HepG2 (cell line): ENCODE measurements around the gene RPL31. TPM values are rescaled to one million over a fixed set of nuclear protein-coding genes. Genes with fewer than 3 reads are reported as not detected.

Source experiments
- ATAC-seq: fragments of 200-7000 bp; cut with Tn5 transposase; 3 replicates; pipeline ENCODE4 v1.9.1; 2020; ENCODE audit warnings: mild to moderate bottlenecking, moderate library complexity
- BruUV-seq: library from RNA; stranded (reverse); fragments of 400-500 nt; replicated peaks from 2 replicates; lab custom pipeline; 2021; lab: Mats Ljungman, UMichigan
- CTCF ChIA-PET: fragments of 300-600 bp; formaldehyde crosslinking; extraction: SDS; loops from one replicate; lab custom pipeline; 2021; ENCODE audit warnings: low total read pairs, inconsistent platforms, low intra/inter-chr PET ratio; lab: Yijun Ruan, JAX
- POLR2A ChIA-PET: fragments of 350-600 bp; sonication (Branson Sonifier 250); formaldehyde crosslinking; loops from one replicate; lab custom pipeline; 2020; ENCODE audit warnings: antibody characterized with exemption, inconsistent platforms; lab: Yijun Ruan, JAX
- DNase-seq: peaks from one replicate; pipeline ENCODE4 v3.0.0-alpha.2; 2015; ENCODE audit warnings: low spot score
- FAIRE-seq: peaks from 3 replicates; lab custom pipeline; 2011; peaks lifted over from hg19 to GRCh38; lab: Jason Lieb, UNC
- H2AFZ ChIP-seq: one replicate; pipeline ENCODE4 v1.6.1; 2011; ENCODE audit warnings: low read length, inconsistent platforms
- H3K27ac ChIP-seq: fragments of 300-600 bp; 3 replicates; pipeline ENCODE4 v1.8.0; 2011; ENCODE audit warnings: mixed run types, mild to moderate bottlenecking, mixed read lengths, low read length, inconsistent platforms; ENCODE audit not compliant: insufficient read depth; ENCODE audit errors: extremely low read length
- H3K27me3 ChIP-seq, 2 experiments: fragments of 200-600 bp in 1 of 2; 2 replicates in 1 of 2; 3 replicates in 1 of 2; pipeline versions ENCODE4 v1.6.0 to v1.8.0; 2011; ENCODE audit warnings: low read length in 2 of 2, mild to moderate bottlenecking in 2 of 2, moderate library complexity in 2 of 2, inconsistent platforms in 1 of 2; ENCODE audit not compliant: insufficient read depth in 2 of 2, control insufficient read depth in 1 of 2
- H3K36me3 ChIP-seq, 2 experiments: fragments of 200-600 bp in 1 of 2; replicated peaks in 1 of 2; 2 replicates in 1 of 2; 3 replicates in 1 of 2; pipeline versions ENCODE4 v1.5.1 to v1.8.0; 2011; ENCODE audit warnings: low read length in 2 of 2, inconsistent platforms in 1 of 2; ENCODE audit not compliant: insufficient read depth in 2 of 2, control insufficient read depth in 1 of 2
- H3K4me1 ChIP-seq: 2 replicates; pipeline ENCODE4 v1.5.1; 2012; ENCODE audit warnings: low read length, inconsistent platforms; ENCODE audit not compliant: insufficient read depth
- H3K4me2 ChIP-seq: 2 replicates; pipeline ENCODE4 v1.6.0; 2011; ENCODE audit warnings: low read depth, low read length, inconsistent platforms
- H3K4me3 ChIP-seq, 3 experiments: fragments of 200-600 bp in 1 of 3; sonication (generic), shearing (Covaris generic) in 1 of 3; replicated peaks in 1 of 3; 2 replicates each; pipeline ENCODE4 v1.5.1; 2011 to 2016; ENCODE audit warnings: low read length in 3 of 3, inconsistent platforms in 2 of 3, low read depth in 2 of 3, mild to moderate bottlenecking in 2 of 3, control low read depth in 1 of 3, mixed read lengths in 1 of 3; ENCODE audit not compliant: insufficient read depth in 1 of 3
- H3K79me2 ChIP-seq: one replicate; pipeline ENCODE4 v1.6.1; 2011; ENCODE audit warnings: low read length, inconsistent platforms; ENCODE audit not compliant: insufficient read depth
- H3K9ac ChIP-seq: 2 replicates; pipeline ENCODE4 v1.6.0; 2011; ENCODE audit warnings: mild to moderate bottlenecking, low read depth, low read length, inconsistent platforms; ENCODE audit not compliant: insufficient read depth
- H3K9me3 ChIP-seq: 2 replicates; pipeline ENCODE4 v1.5.1; 2012; ENCODE audit warnings: mild to moderate bottlenecking, low read length
- H4K20me1 ChIP-seq: 2 replicates; pipeline ENCODE4 v1.6.0; 2011; ENCODE audit warnings: inconsistent platforms, mild to moderate bottlenecking, low read length, moderate library complexity; ENCODE audit not compliant: insufficient read depth
- BRCA1 ChIP-seq: sonication (generic); formaldehyde crosslinking; IDR thresholded peaks from 2 replicates; pipeline ENCODE4 v1.4.0; 2020; ENCODE audit warnings: missing genetic modification reagents
- DRAP1 ChIP-seq: IDR thresholded peaks from 2 replicates; pipeline ENCODE4 v1.6.1; 2016; ENCODE audit warnings: missing genetic modification reagents, missing compliant biosample characterization
- KLF12 ChIP-seq: sonication (generic); formaldehyde crosslinking; IDR thresholded peaks from 2 replicates; pipeline ENCODE4 v1.4.0; 2020; ENCODE audit warnings: missing genetic modification reagents, borderline replicate concordance
- KLF6 ChIP-seq: IDR thresholded peaks from 2 replicates; pipeline ENCODE4 v1.8.0; 2016; ENCODE audit warnings: missing biosample characterization, missing genetic modification reagents
- MAF1 ChIP-seq: sonication (generic); formaldehyde crosslinking; IDR thresholded peaks from 2 replicates; pipeline ENCODE4 v1.5.0; 2020; ENCODE audit warnings: missing genetic modification reagents, borderline replicate concordance
- MED8 ChIP-seq: sonication (generic); formaldehyde crosslinking; IDR thresholded peaks from 2 replicates; pipeline ENCODE4 v1.8.1; 2023; ENCODE audit warnings: mild to moderate bottlenecking, missing genetic modification reagents; ENCODE audit not compliant: insufficient replicate concordance
- MEF2D ChIP-seq: sonication (generic); formaldehyde crosslinking; IDR thresholded peaks from 2 replicates; pipeline ENCODE4 v1.5.1; 2020; ENCODE audit warnings: mild to moderate bottlenecking, missing genetic modification reagents
- RCOR2 ChIP-seq: IDR thresholded peaks from 2 replicates; pipeline ENCODE4 v1.6.1; 2016; ENCODE audit warnings: missing biosample characterization, missing genetic modification reagents
- REL ChIP-seq: sonication (generic); formaldehyde crosslinking; conservative IDR thresholded peaks from 2 replicates; pipeline ENCODE4 v1.8.0; 2022; ENCODE audit warnings: mild to moderate bottlenecking, missing genetic modification reagents, moderate library complexity
- SKI ChIP-seq: fragments of 450-650 bp; IDR thresholded peaks from one replicate; pipeline ENCODE4 v1.6.1; 2018; ENCODE audit warnings: mild to moderate bottlenecking; ENCODE audit not compliant: partially characterized antibody
- SP140L ChIP-seq: sonication (generic); formaldehyde crosslinking; IDR thresholded peaks from 2 replicates; pipeline ENCODE4 v1.4.0; 2020; ENCODE audit warnings: missing genetic modification reagents, borderline replicate concordance
- THYN1 ChIP-seq: sonication (generic); formaldehyde crosslinking; IDR thresholded peaks from 2 replicates; pipeline ENCODE4 v1.8.1; 2023; ENCODE audit warnings: low read depth, mild to moderate bottlenecking, moderate library complexity, missing genetic modification reagents, borderline replicate concordance
- TOPORS ChIP-seq: sonication (generic); formaldehyde crosslinking; IDR thresholded peaks from 2 replicates; pipeline ENCODE4 v1.8.0; 2023; ENCODE audit warnings: mild to moderate bottlenecking, missing genetic modification reagents
- XRCC5 ChIP-seq: fragments of 200-400 bp; formaldehyde crosslinking; optimal IDR thresholded peaks from 2 replicates; pipeline ENCODE3; 2017; ENCODE audit warnings: mild to moderate bottlenecking, low read length
- ZNF550 ChIP-seq: sonication (generic); formaldehyde crosslinking; IDR thresholded peaks from 2 replicates; pipeline ENCODE4 v1.4.0; 2020; ENCODE audit warnings: mild to moderate bottlenecking, missing genetic modification reagents, borderline replicate concordance
- ZNF563 ChIP-seq: sonication (generic); formaldehyde crosslinking; IDR thresholded peaks from 2 replicates; pipeline ENCODE4 v1.8.0; 2022; ENCODE audit warnings: mild to moderate bottlenecking, moderate library complexity, missing genetic modification reagents
- ZNF564 ChIP-seq: sonication (generic); formaldehyde crosslinking; IDR thresholded peaks from 2 replicates; pipeline ENCODE4 v1.8.1; 2023; ENCODE audit warnings: mild to moderate bottlenecking, missing genetic modification reagents
- ZNF572 ChIP-seq: sonication (generic); formaldehyde crosslinking; IDR thresholded peaks from 2 replicates; pipeline ENCODE4 v1.5.1; 2020; ENCODE audit warnings: mild to moderate bottlenecking, missing genetic modification reagents
- ZNF598 ChIP-seq: sonication (generic); formaldehyde crosslinking; IDR thresholded peaks from 2 replicates; pipeline ENCODE4 v1.5.1; 2020; ENCODE audit warnings: mild to moderate bottlenecking, missing genetic modification reagents, borderline replicate concordance
- ZNF615 ChIP-seq: sonication (generic); formaldehyde crosslinking; IDR thresholded peaks from 2 replicates; pipeline ENCODE4 v1.5.0; 2020; ENCODE audit warnings: mild to moderate bottlenecking, missing genetic modification reagents, borderline replicate concordance
- ZNF629 ChIP-seq: sonication (generic); formaldehyde crosslinking; conservative IDR thresholded peaks from 2 replicates; pipeline ENCODE4 v1.5.0; 2020; ENCODE audit warnings: missing genetic modification reagents
- ZNF816 ChIP-seq: sonication (generic); formaldehyde crosslinking; IDR thresholded peaks from 2 replicates; pipeline ENCODE4 v1.8.0; 2022; ENCODE audit warnings: missing genetic modification reagents, mild to moderate bottlenecking, borderline replicate concordance
- ZSCAN12 ChIP-seq: sonication (generic); formaldehyde crosslinking; IDR thresholded peaks from 2 replicates; pipeline ENCODE4 v1.9.0; 2021; ENCODE audit warnings: mild to moderate bottlenecking, missing genetic modification reagents
- WGBS: methylation state at CpG from one replicate; pipeline ENCODE4 v1.1.6; 2017; ENCODE audit warnings: low lambda C conversion rate; 5-methylcytosine and 5-hydroxymethylcytosine counted together
- in situ Hi-C: cut with HindIII; loops from 2 replicates; pipeline ENCODE4 v1.10.0; 2017; ENCODE audit warnings: low pct_unique_long_range_greater_than_20kb; ENCODE audit not compliant: extremely low pct_ligation_motif_present
- intact Hi-C: fragments of 100-400 bp; cut with micrococcal nuclease; formaldehyde crosslinking; loops from one replicate; pipeline ENCODE4 v1.10.0; 2022; ENCODE audit not compliant: unreplicated experiment
- polyA plus RNA-seq, 8 experiments: library from polyadenylated mRNA; depleted of rRNA in 3 of 8; stranded (reverse) in 7 of 8; unstranded in 1 of 8; fragments of >200 nt; fragmentation: Illumina TruSeq in 4 of 8; extraction: Trizol in 4 of 8; gene quantifications; 2 replicates each; pipeline versions ENCODE4 v1.2.1 to v1.2.3, GENCODE V29; 2011 to 2016; ENCODE audit warnings: low read depth in 4 of 8, missing spikeins in 1 of 8, mixed read lengths in 1 of 8; ENCODE audit not compliant: insufficient read depth in 1 of 8
- total RNA-seq, 5 experiments: library from RNA; depleted of rRNA; stranded (reverse); fragments of >200 nt; fragmentation: Illumina TruSeq; extraction: Trizol; gene quantifications; 2 replicates each; pipeline ENCODE4 v1.2.3, GENCODE V29; 2016; ENCODE audit warnings: low read depth in 1 of 5
- TF ChIP-seq, protein P1 (sequence below): sonication (generic); formaldehyde crosslinking; conservative IDR thresholded peaks from 2 replicates; pipeline ENCODE4 v1.4.0; 2020; ENCODE audit warnings: missing genetic modification reagents

Gene RPL31
- total and polyA plus RNA-seq, 2 of the 13 experiments (the other 11 are each of a cell fraction or from before 2014, with no cell fraction given) = 3,331 to 3,582 TPM

GRCh38 chr2:101002562-101003277 lies 631 bp downstream of the RPL31 start:
- FAIRE-seq = no peak
- POLR2A ChIA-PET = interaction anchor here (0.9 to 3.1 kb wide), 33 partner anchors 10 to 440 kb away, joined by 3 to 41 read pairs (median 4); partner anchors contain the start of genes PDCL3 and TBC1D8
- ATAC-seq = peak; percentile 4
- Histone ChIP-seq H3K9me3 (no peaks in the 10 kb centered on the region), H3K36me3 (peaks cover 23 to 45% of the 10 kb centered on the region in 2 experiments), H2AFZ (no peak overlapping the region), H3K79me2 (peaks cover 39% of the 10 kb centered on the region), H3K9ac (peak overlapping the region; percentile 97), H3K4me1 (peaks cover 43% of the 10 kb centered on the region), H3K4me3 (peak overlapping the region; percentile 81 to 96 (median 91)), H3K4me2 (peak overlapping the region; percentile 91), H3K27me3 (no peaks in the 10 kb centered on the region; a peak in 1 of 5 replicates), H3K27ac (peak overlapping the region; percentile 79), H4K20me1 (peaks cover 53% of the 10 kb centered on the region)
- in situ Hi-C loops = no loop called here
- TSS peak; percentile 62 for BruUV-seq
- under 1% methylated on average over 26 of the region's 26 CpGs for WGBS
- intact Hi-C loops = no loop called here
- DNase-seq = peak; percentile 17
- CTCF ChIA-PET = no interaction called here
- TF ChIP-seq, protein P1, sequence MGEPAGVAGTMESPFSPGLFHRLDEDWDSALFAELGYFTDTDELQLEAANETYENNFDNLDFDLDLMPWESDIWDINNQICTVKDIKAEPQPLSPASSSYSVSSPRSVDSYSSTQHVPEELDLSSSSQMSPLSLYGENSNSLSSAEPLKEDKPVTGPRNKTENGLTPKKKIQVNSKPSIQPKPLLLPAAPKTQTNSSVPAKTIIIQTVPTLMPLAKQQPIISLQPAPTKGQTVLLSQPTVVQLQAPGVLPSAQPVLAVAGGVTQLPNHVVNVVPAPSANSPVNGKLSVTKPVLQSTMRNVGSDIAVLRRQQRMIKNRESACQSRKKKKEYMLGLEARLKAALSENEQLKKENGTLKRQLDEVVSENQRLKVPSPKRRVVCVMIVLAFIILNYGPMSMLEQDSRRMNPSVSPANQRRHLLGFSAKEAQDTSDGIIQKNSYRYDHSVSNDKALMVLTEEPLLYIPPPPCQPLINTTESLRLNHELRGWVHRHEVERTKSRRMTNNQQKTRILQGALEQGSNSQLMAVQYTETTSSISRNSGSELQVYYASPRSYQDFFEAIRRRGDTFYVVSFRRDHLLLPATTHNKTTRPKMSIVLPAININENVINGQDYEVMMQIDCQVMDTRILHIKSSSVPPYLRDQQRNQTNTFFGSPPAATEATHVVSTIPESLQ (CRISPR knock-in tag) = no peak
- no peak for TF ChIP-seq ZSCAN12
- TF ChIP-seq ZNF563 = no peak
- no peak for TF ChIP-seq ZNF572
- TF ChIP-seq SP140L = no peak
- TF ChIP-seq TOPORS (CRISPR knock-in tag) = no peak
- no peak for TF ChIP-seq RCOR2 (CRISPR knock-in tag)
- TF ChIP-seq SKI = no peak
- TF ChIP-seq ZNF550 (CRISPR knock-in tag) = no peak
- TF ChIP-seq MED8 (CRISPR knock-in tag) = no peak
- TF ChIP-seq BRCA1 = no peak
- TF ChIP-seq MEF2D (CRISPR knock-in tag) = no peak
- no peak; the same call in 1 of the 2 replicates for TF ChIP-seq ZNF629 (CRISPR knock-in tag)
- TF ChIP-seq ZNF598 (CRISPR knock-in tag) = no peak
- TF ChIP-seq MAF1 (CRISPR knock-in tag) = peak; percentile 2; the same call in 1 of the 2 replicates
- TF ChIP-seq KLF6 (CRISPR knock-in tag) = no peak
- TF ChIP-seq XRCC5 = no peak
- peak; percentile 39; the same call in 1 of the 2 replicates for TF ChIP-seq ZNF615 (CRISPR knock-in tag)
- TF ChIP-seq REL (CRISPR knock-in tag) = no peak
- TF ChIP-seq DRAP1 = no peak
- TF ChIP-seq ZNF564 (CRISPR knock-in tag) = no peak
- TF ChIP-seq THYN1 (CRISPR knock-in tag) = no peak
- no peak for TF ChIP-seq ZNF816 (CRISPR knock-in tag)
- TF ChIP-seq KLF12 (CRISPR knock-in tag) = no peak
